GM03348 (cell line): ENCODE measurements around the gene CCR5.

Experiments used
- DNase-seq: peaks from one replicate; pipeline ENCODE4 v3.0.0; 2012; ENCODE audit warnings: low spot score

The CCR5 gene

GRCh38 chr3:46359733-46360493 is 10.8 kb upstream of the CCR5 start:
- no peak for DNase-seq

- DNase-seq: no peak
Observed at GRCh38 chr3:46360907-46361306, 9.8 kb upstream of the CCR5 start.

GRCh38 chr3:46361408-46362283 is 9.1 kb upstream of the CCR5 start:
- no peak for DNase-seq

GRCh38 chr3:46365041-46365440 is 5.7 kb upstream of the CCR5 start:
- no peak for DNase-seq

GRCh38 chr3:46365737-46366524 is 4.8 kb upstream of the CCR5 start:
- no peak for DNase-seq

- DNase-seq: no peak
Observed at GRCh38 chr3:46367811-46368210, 2.9 kb upstream of the CCR5 start.

GRCh38 chr3:46368569-46368968 is 2.2 kb upstream of the CCR5 start:
- no peak for DNase-seq

GRCh38 chr3:46369151-46369550 is 1.6 kb upstream of the CCR5 start:
- DNase-seq: no peak

GRCh38 chr3:46369675-46370132 is 1.0 kb upstream of the CCR5 start:
- DNase-seq: no peak

GRCh38 chr3:46371519-46372340 is 984 bp downstream of the CCR5 start:
- DNase-seq: no peak

GRCh38 chr3:46372492-46373359 is 2.0 kb downstream of the CCR5 start:
- peak; percentile 34 for DNase-seq

- no peak for DNase-seq
Observed at GRCh38 chr3:46374755-46375154, 4.0 kb downstream of the CCR5 start.

GRCh38 chr3:46375218-46375617 is 4.5 kb downstream of the CCR5 start:
- no peak for DNase-seq

GRCh38 chr3:46375814-46376213 is 5.1 kb downstream of the CCR5 start:
- no peak for DNase-seq

GRCh38 chr3:46378426-46378942 is 7.7 kb downstream of the CCR5 start:
- DNase-seq: peak; percentile 79

- no peak for DNase-seq
Observed at GRCh38 chr3:46380471-46381221, 9.9 kb downstream of the CCR5 start.

GRCh38 chr3:46381625-46382024 is 10.9 kb downstream of the CCR5 start:
- no peak for DNase-seq

- DNase-seq: no peak
Observed at GRCh38 chr3:46383211-46383950, 12.6 kb downstream of the CCR5 start.

GRCh38 chr3:46383951-46384330 is 13.2 kb downstream of the CCR5 start:
- no peak for DNase-seq
